Brain microvascular endothelial cell (primary cell): Measurements from ENCODE around the gene PADI4.

Experiments used
- DNase-seq: peaks from one replicate; pipeline ENCODE4 v3.0.0-alpha.2; 2020
- H3K27ac ChIP-seq: fragments of 250-450 bp; sonication (Bioruptor Pico); 2 replicates; pipeline ENCODE4 v1.5.1; 2020; ENCODE audit warnings: mild to moderate bottlenecking, moderate library complexity
- H3K27me3 ChIP-seq: fragments of 250-450 bp; sonication (Bioruptor Pico); replicated peaks from 2 replicates; pipeline ENCODE4 v1.5.1; 2020; ENCODE audit warnings: mild to moderate bottlenecking
- H3K36me3 ChIP-seq: fragments of 250-450 bp; sonication (Bioruptor Pico); replicated peaks from 2 replicates; pipeline ENCODE4 v1.5.1; 2020; ENCODE audit warnings: mild to moderate bottlenecking
- H3K4me3 ChIP-seq: 2 replicates; pipeline ENCODE4 v1.5.1; 2011; ENCODE audit warnings: low read depth, mild to moderate bottlenecking, control low read depth, low read length, moderate library complexity
- in situ Hi-C: cut with HindIII; loops from 2 replicates; pipeline ENCODE4 v1.10.0; 2017; ENCODE audit warnings: low sequenced_read_pairs, low pct_ligation_motif_present
- TF ChIP-seq, protein P1 (sequence below): IDR thresholded peaks from 2 replicates; pipeline ENCODE4 v1.5.1; 2011; ENCODE audit warnings: low read depth, mild to moderate bottlenecking, moderate library complexity, low read length, control low read depth, inconsistent platforms; ENCODE audit errors: missing control alignments

The PADI4 gene

GRCh38 chr1:17370618-17371017 is 62.6 kb downstream of the PADI4 start:
- peaks cover 2% of the 10 kb centered on the region for H3K27me3 ChIP-seq
- H3K4me3 ChIP-seq, result no peak overlapping the region
- in situ Hi-C loops, result no loop called here
- no peak for DNase-seq
- TF ChIP-seq, protein P1, sequence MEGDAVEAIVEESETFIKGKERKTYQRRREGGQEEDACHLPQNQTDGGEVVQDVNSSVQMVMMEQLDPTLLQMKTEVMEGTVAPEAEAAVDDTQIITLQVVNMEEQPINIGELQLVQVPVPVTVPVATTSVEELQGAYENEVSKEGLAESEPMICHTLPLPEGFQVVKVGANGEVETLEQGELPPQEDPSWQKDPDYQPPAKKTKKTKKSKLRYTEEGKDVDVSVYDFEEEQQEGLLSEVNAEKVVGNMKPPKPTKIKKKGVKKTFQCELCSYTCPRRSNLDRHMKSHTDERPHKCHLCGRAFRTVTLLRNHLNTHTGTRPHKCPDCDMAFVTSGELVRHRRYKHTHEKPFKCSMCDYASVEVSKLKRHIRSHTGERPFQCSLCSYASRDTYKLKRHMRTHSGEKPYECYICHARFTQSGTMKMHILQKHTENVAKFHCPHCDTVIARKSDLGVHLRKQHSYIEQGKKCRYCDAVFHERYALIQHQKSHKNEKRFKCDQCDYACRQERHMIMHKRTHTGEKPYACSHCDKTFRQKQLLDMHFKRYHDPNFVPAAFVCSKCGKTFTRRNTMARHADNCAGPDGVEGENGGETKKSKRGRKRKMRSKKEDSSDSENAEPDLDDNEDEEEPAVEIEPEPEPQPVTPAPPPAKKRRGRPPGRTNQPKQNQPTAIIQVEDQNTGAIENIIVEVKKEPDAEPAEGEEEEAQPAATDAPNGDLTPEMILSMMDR, result peak; percentile 40
- H3K36me3 ChIP-seq, result no peaks in the 10 kb centered on the region
- H3K27ac ChIP-seq, result no peak overlapping the region

GRCh38 chr1:17371896-17372295 is 63.9 kb downstream of the PADI4 start, which contains the start of gene PADI6:
Gene PADI6 (plus strand): TSS chr1:17372196. CDS start chr1:17372246, 50 bp downstream.
- Histone ChIP-seq H3K27ac (no peak within 1 kb of the TSS), H3K27me3 (peaks cover under 1% of the 10 kb centered on the region), H3K4me3 (no peak within 1 kb of the TSS), H3K36me3 (no peaks in the 10 kb centered on the region)
- DNase-seq, result no peak
- in situ Hi-C loops, result no loop called here
- TF ChIP-seq, protein P1, result no peak

DNA sequence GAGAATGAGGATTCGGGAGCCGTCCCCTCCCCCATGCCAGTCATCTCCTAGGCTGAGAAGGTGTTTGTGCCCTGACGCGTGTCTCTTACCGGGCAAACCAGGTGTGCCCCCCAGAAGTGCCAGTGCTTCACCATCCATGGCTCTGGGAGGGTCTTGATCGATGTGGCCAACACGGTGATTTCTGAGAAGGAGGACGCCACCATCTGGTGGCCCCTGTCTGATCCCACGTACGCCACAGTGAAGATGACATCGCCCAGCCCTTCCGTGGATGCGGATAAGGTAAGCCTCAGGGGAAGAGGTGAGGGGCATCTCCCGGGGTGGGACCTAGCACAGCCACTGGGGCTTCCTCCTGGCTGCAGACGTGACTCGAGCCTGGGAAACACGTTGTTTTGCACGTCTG is 65.0 kb downstream of the PADI4 start:
- in situ Hi-C loops, result no loop called here
- TF ChIP-seq, protein P1, result no peak
- Histone ChIP-seq H3K27ac (no peak overlapping the region), H3K27me3 (peaks cover 7% of the 10 kb centered on the region), H3K4me3 (no peak overlapping the region), H3K36me3 (no peaks in the 10 kb centered on the region)
- DNase-seq, result no peak

DNA sequence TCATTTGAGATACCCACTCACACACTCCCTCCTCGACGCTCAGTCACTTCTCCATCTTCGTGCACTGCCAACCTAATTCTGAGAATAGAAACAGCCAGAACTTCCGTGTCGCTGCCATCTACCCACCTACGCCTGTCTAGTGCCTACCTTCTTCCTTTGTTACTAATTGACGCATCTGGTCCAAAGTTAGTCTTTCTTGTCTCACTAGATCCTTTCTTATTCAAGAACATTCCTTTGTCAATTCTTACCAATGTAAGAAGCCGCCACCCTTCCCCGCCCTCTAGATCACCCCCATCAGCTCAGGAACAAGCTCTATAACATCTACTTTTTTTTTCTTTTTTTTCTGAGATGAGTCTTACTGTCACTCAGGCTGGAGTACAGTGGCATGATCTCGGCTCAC is 67.7 kb downstream of the PADI4 start:
- in situ Hi-C loops, result no loop called here
- no peak for DNase-seq
- H3K4me3 ChIP-seq, result no peak overlapping the region
- H3K27me3 ChIP-seq, result peaks cover 9% of the 10 kb centered on the region
- H3K27ac ChIP-seq, result no peak overlapping the region
- TF ChIP-seq, protein P1, result no peak
- H3K36me3 ChIP-seq, result no peaks in the 10 kb centered on the region

GRCh38 chr1:17377325-17377953 is 69.4 kb downstream of the PADI4 start:
- H3K36me3 ChIP-seq, result no peaks in the 10 kb centered on the region
- no peak for DNase-seq
- in situ Hi-C loops, result no loop called here
- TF ChIP-seq, protein P1, result no peak
- H3K4me3 ChIP-seq, result no peak overlapping the region
- H3K27ac ChIP-seq, result no peak overlapping the region
- H3K27me3 ChIP-seq, result peaks cover 9% of the 10 kb centered on the region

GRCh38 chr1:17381161-17381560 is 73.2 kb downstream of the PADI4 start:
- H3K4me3 ChIP-seq, result no peak overlapping the region
- TF ChIP-seq, protein P1, result no peak
- in situ Hi-C loops, result no loop called here
- H3K27ac ChIP-seq, result no peak overlapping the region
- H3K27me3 ChIP-seq, result peaks cover 9% of the 10 kb centered on the region
- DNase-seq, result no peak
- H3K36me3 ChIP-seq, result no peaks in the 10 kb centered on the region
